Prostate gland (tissue), 2 donors: ENCODE data around the gene GPR101. TPM values are rescaled to one million over a fixed set of nuclear protein-coding genes. Genes with fewer than 3 reads are reported as not detected.
"Not testable (repeated sequence)": the region's sequence is repeated elsewhere in the genome, so short reads cannot be mapped to it uniquely, and the experiment has no call there.

Source experiments
- DNase-seq: peaks from one replicate; pipeline ENCODE4 v3.0.0-alpha.2; 2019; ENCODE audit warnings: low spot score
- H3K27ac ChIP-seq, 2 donors: fragments of 200-600 bp; sonication (generic); 2 replicates each; pipeline ENCODE4 v1.5.1; 2017 to 2019
- H3K27me3 ChIP-seq: fragments of 200-600 bp; sonication (generic); replicated peaks from 2 replicates; pipeline ENCODE4 v1.5.1; 2019; ENCODE audit not compliant: insufficient read depth
- H3K36me3 ChIP-seq, 2 donors: fragments of 200-600 bp; sonication (generic); 1 replicate in 1 of 2; 2 replicates in 1 of 2; pipeline versions ENCODE4 v1.5.1 to v1.8.1; 2017 to 2019
- H3K4me1 ChIP-seq: fragments of 200-600 bp; sonication (generic); replicated peaks from 2 replicates; pipeline ENCODE4 v1.5.1; 2019
- H3K4me3 ChIP-seq, 2 donors: fragments of 200-600 bp; sonication (generic); 2 replicates each; pipeline ENCODE4 v1.5.1; 2017 to 2019
- H3K9me3 ChIP-seq: fragments of 200-600 bp; sonication (generic); 2 replicates; pipeline ENCODE4 v1.5.1; 2017
- CTCF ChIP-seq, 4 experiments: fragments of 200-600 bp in 2 of 4; fragments of 450-650 bp in 2 of 4; sonication (generic) in 2 of 4; IDR thresholded peaks; 1 replicate in 3 of 4; 2 replicates in 1 of 4; pipeline ENCODE4 v1.5.1; 2016 to 2019; ENCODE audit warnings: antibody characterized with exemption in 4 of 4, mild to moderate bottlenecking in 2 of 4, moderate library complexity in 2 of 4
- POLR2A ChIP-seq: fragments of 450-650 bp; IDR thresholded peaks from one replicate; pipeline ENCODE4 v1.6.1; 2016; ENCODE audit warnings: antibody characterized with exemption, mild to moderate bottlenecking
- POLR2AphosphoS5 ChIP-seq: sonication (generic); formaldehyde crosslinking; IDR thresholded peaks from one replicate; pipeline ENCODE4 v1.6.1; 2017; ENCODE audit warnings: antibody characterized with exemption
- WGBS: methylation state at CpG from one replicate; pipeline ENCODE4 v1.1.5; 2018; 5-methylcytosine and 5-hydroxymethylcytosine counted together
- intact Hi-C: fragments of 100-400 bp; cut with DNase I; formaldehyde crosslinking; loops from one replicate; pipeline ENCODE4 v1.14.2; 2022
- total RNA-seq, 2 donors: library from RNA; depleted of rRNA; stranded (reverse); fragments of >200 nt; gene quantifications; one replicate each; pipeline ENCODE4 v1.1.0, GENCODE V29; 2016

Gene GPR101
- total RNA-seq, 2 donors from 2014 or later: not detected

DNA sequence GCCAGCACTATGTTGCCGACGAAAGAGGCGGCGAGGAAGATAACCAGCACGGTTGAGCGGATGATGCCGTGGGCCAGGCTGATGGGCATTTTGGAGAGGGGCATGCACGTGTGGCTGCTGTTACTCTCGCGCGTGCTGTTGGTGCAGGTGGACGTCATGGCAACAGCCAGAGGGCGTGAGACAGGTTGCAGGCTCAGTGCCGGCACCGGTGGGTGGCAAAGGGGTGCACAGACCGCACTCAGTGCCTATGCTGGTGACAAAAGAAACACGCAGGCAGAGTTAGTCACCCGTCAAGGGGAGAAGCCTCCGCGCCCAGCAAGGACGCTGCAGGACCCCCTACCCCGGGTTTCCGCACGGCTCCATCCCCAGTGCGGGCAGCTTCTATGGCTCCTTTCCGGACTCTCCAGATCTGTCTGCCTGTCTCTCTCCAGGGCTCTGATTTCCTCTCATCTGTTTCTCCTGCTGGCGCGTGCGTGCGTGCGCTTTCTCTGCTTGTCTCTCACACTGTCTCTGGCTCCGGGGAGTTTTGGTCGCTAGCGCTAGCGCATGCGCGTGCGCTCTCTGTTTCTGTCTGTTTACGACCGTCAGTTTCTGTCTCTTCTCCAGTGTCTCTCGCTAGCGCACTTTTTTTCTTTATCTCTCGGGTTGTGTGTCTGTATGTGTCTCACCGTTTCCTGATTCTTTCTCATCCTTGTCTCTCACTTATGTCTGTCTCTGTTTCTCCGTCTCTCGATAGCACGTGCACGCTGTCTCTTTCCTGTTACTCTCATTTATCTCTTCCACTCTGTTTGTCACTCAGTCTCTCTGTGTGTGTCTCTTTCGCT lies 2.1 kb downstream of the GPR101 start:
- Histone ChIP-seq H3K4me3 (peak overlapping the region in 1 of 2 donors; percentile 15), H3K27me3 (no peaks in the 10 kb centered on the region), H3K27ac (no peak overlapping the region), H3K36me3 (no peaks in the 10 kb centered on the region), H3K4me1 (no peaks in the 10 kb centered on the region), H3K9me3 (no peaks in the 10 kb centered on the region)
- TF ChIP-seq CTCF (IDR thresholded peaks at IDR 0.05) (no peak), POLR2A (no peak), POLR2AphosphoS5 (no peak)
- no peak for DNase-seq
- WGBS: under 1% methylated on average over 23 of the region's 49 CpGs
- intact Hi-C loops: no loop called here

- H3K27ac ChIP-seq: no peak overlapping the region
- WGBS: 8% methylated on average over 16 of the region's 16 CpGs
- intact Hi-C loops: no loop called here
- DNase-seq: no peak
- no peaks in the 10 kb centered on the region for H3K9me3 ChIP-seq
- no peak overlapping the region for H3K4me3 ChIP-seq
- no peaks in the 10 kb centered on the region for H3K36me3 ChIP-seq
- H3K27me3 ChIP-seq: no peaks in the 10 kb centered on the region
- no peak for TF ChIP-seq POLR2A
- no peak for TF ChIP-seq CTCF (IDR thresholded peaks at IDR 0.05)
- TF ChIP-seq POLR2AphosphoS5: no peak
- no peaks in the 10 kb centered on the region for H3K4me1 ChIP-seq
These were observed 2.8 kb downstream of the GPR101 start for GRCh38 chrX:137031039-137031438.

DNA sequence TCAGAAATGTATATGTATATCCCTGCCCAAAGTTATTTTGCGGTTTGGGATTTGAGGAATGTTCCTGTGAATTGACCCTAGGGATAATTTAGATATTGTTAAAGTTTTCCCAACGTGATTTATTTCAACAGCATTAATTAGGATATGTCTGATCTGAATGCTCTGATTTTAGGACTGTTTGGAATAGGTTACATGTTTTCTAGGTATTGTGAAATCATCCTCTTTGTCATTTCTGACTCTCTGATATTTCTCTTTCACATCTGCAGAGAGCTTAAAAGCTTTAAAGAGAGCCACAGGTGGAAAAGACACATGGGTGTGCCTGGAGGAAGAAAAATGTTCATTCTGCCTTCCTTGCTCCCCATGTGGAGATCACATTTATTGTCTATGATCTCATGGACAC lies 5.1 kb downstream of the GPR101 start:
- Histone ChIP-seq H3K27ac (no peak overlapping the region), H3K9me3 (no peaks in the 10 kb centered on the region), H3K27me3 (no peaks in the 10 kb centered on the region), H3K4me3 (no peak overlapping the region), H3K36me3 (no peaks in the 10 kb centered on the region), H3K4me1 (no peaks in the 10 kb centered on the region)
- TF ChIP-seq POLR2AphosphoS5 (no peak), POLR2A (no peak), CTCF (IDR thresholded peaks at IDR 0.05) (no peak)
- DNase-seq: no peak
- intact Hi-C loops: no loop called here
- WGBS: 72% methylated on average over 2 of the region's 2 CpGs

GRCh38 chrX:137025930-137026329 lies 7.9 kb downstream of the GPR101 start:
- H3K27me3 ChIP-seq: no peaks in the 10 kb centered on the region
- intact Hi-C loops: no loop called here
- WGBS: 28% methylated on average over 5 of the region's 5 CpGs

GRCh38 chrX:137000236-137000635 lies 33.6 kb downstream of the GPR101 start:
- H3K36me3 ChIP-seq, H3K27ac ChIP-seq, H3K9me3 ChIP-seq, H3K4me3 ChIP-seq, DNase-seq, H3K27me3 ChIP-seq, H3K4me1 ChIP-seq, intact Hi-C loops: not testable (repeated sequence)
- no CpG with 5 or more reads among the region's 31 CpGs for WGBS

More at GRCh38 chrX:137025930-137026329, 7.9 kb downstream of the GPR101 start:
- no peaks in the 10 kb centered on the region for H3K4me1 ChIP-seq
- no peak for DNase-seq
- TF ChIP-seq POLR2A: no peak
- TF ChIP-seq CTCF (IDR thresholded peaks at IDR 0.05): no peak
- TF ChIP-seq POLR2AphosphoS5: no peak
- H3K9me3 ChIP-seq: no peaks in the 10 kb centered on the region
- no peaks in the 10 kb centered on the region for H3K36me3 ChIP-seq
- H3K4me3 ChIP-seq: no peak overlapping the region
- no peak overlapping the region for H3K27ac ChIP-seq
